ENCODE data around the gene LZTR1. TPM values are rescaled to one million over a fixed set of nuclear protein-coding genes. Genes with fewer than 3 reads are reported as not detected.

LZTR1 gene
- total and polyA plus RNA-seq, 10 of the 15 experiments (the other 5 are each of a cell fraction or from before 2014, with no cell fraction given) = 0.82 to 50.3 (median 19.3) TPM

DNA sequence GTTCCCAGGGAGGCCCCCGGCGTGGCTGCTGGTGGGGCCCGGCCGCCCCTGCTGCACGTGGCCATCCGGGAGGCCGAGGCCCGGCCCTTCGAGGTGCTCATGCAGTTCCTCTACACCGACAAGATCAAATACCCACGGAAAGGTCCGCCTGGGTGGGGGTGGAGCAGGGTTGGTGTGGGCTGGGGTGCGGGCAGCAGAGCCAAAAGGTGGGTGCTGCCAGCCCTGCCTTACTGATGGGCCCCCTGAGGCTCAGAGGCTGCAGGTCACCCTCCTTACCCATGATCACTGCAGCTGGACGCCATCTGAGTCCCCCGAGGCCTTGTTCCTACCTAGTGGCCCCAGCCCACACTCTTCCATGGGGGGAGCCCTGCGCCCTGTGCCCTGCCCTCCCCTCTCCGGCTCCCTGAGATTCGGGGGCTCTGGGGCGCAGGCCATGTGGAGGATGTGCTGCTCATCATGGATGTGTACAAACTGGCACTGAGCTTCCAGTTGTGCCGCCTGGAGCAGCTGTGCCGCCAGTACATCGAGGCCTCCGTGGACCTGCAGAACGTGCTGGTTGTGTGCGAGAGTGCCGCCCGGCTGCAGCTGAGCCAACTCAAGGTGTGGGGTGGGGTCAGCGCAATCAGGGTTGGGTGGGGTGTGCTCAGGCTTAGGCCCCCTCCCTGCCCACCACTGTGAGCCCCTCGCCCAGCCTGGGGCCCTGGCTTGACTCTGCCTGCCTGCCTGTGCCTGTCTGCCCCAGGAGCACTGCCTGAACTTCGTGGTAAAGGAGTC is 12.2 kb downstream of the LZTR1 start (continued):
- TF ChIP-seq, protein P1, sequence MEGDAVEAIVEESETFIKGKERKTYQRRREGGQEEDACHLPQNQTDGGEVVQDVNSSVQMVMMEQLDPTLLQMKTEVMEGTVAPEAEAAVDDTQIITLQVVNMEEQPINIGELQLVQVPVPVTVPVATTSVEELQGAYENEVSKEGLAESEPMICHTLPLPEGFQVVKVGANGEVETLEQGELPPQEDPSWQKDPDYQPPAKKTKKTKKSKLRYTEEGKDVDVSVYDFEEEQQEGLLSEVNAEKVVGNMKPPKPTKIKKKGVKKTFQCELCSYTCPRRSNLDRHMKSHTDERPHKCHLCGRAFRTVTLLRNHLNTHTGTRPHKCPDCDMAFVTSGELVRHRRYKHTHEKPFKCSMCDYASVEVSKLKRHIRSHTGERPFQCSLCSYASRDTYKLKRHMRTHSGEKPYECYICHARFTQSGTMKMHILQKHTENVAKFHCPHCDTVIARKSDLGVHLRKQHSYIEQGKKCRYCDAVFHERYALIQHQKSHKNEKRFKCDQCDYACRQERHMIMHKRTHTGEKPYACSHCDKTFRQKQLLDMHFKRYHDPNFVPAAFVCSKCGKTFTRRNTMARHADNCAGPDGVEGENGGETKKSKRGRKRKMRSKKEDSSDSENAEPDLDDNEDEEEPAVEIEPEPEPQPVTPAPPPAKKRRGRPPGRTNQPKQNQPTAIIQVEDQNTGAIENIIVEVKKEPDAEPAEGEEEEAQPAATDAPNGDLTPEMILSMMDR (IDR thresholded peaks at IDR 0.05 in 2 of 3, conservative IDR thresholded peaks at IDR 0.05 in 1 of 3; ENCODE audit: control insufficient read depth in 2 of 3, extremely low read depth in 1 of 3, insufficient read depth in 1 of 3, low read depth in 3 of 3, low read length in 3 of 3) = no peak

DNA sequence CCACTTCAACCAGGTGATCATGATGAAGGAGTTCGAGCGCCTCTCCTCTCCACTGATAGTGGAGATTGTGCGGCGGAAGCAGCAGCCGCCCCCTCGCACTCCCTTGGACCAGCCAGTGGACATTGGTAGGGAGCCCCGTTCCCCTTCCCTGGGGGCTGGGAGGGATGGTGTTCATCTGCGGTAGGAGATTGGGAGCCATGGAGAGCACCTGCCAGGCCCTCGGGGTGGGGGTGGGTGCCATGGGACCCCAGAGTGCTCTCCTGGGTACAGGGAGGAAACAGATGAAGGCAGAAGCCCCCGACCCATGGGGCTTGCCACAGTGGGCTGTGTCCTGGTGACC is 12.8 kb downstream of the LZTR1 start:
- Histone ChIP-seq H3K9ac (ENCODE audit: control insufficient read depth, insufficient read depth, low read length) (no peak overlapping the region), H3K4me3 (no peak overlapping the region), H3K9me3 (replicated peaks; ENCODE audit: control insufficient read depth, insufficient read depth, low read length) (no peaks in the 10 kb centered on the region), H3K27me3 (replicated peaks in 1 of 2; ENCODE audit: control insufficient read depth in 2 of 2, insufficient read depth in 2 of 2, low read length in 1 of 2) (no peaks in the 10 kb centered on the region), H2AFZ (ENCODE audit: control insufficient read depth, low read depth, low read length) (no peak overlapping the region), H4K20me1 (ENCODE audit: control insufficient read depth, insufficient read depth) (no peaks in the 10 kb centered on the region), H3K27ac (ENCODE audit: control insufficient read depth, insufficient read depth) (no peak overlapping the region), H3K4me1 (ENCODE audit: control insufficient read depth, insufficient read depth, low read length) (no peaks in the 10 kb centered on the region), H3K4me2 (ENCODE audit: control insufficient read depth, insufficient read depth) (no peak overlapping the region), H3K36me3 (ENCODE audit: control insufficient read depth in 2 of 2, insufficient read depth in 2 of 2, low read length in 1 of 2) (peaks cover 2 to 5% of the 10 kb centered on the region in 2 experiments; a peak in 2 of 4 replicates), H3K79me2 (ENCODE audit: control insufficient read depth, insufficient read depth, low read length) (no peaks in the 10 kb centered on the region)
- BruUV-seq (replicated peaks) = no TSS peak
- intact Hi-C loops (cut with micrococcal nuclease; ENCODE audit: unreplicated experiment) (no loop called here), in situ Hi-C loops (cut with MboI) (no loop called here)
- SMC1A ChIA-PET (ENCODE audit: uncharacterized antibody, unreplicated experiment) = no interaction called here
- CTCF ChIA-PET = no interaction called here
- RAD21 ChIA-PET (ENCODE audit: unreplicated experiment) = no interaction called here
- WGBS (ENCODE audit: insufficient coverage, insufficient replicate concordance, low lambda C conversion rate, missing lambda C conversion rate) = 82% methylated on average over 10 of the region's 10 CpGs
- no peak for ATAC-seq
- POLR2A ChIA-PET = no interaction called here
- FAIRE-seq = no peak
- no peak for DNase-seq (ENCODE audit: low read depth, low spot score)
- TF ChIP-seq SMARCA5 (IDR thresholded peaks at IDR 0.05) (no peak), EED (IDR thresholded peaks at IDR 0.05; ENCODE audit: low read depth) (no peak), MTA2 (IDR thresholded peaks at IDR 0.05; ENCODE audit: low read depth) (no peak), ZNF384 (IDR thresholded peaks at IDR 0.05; ENCODE audit: borderline replicate concordance, low read depth, low read length) (no peak)
- TF ChIP-seq, protein P2, sequence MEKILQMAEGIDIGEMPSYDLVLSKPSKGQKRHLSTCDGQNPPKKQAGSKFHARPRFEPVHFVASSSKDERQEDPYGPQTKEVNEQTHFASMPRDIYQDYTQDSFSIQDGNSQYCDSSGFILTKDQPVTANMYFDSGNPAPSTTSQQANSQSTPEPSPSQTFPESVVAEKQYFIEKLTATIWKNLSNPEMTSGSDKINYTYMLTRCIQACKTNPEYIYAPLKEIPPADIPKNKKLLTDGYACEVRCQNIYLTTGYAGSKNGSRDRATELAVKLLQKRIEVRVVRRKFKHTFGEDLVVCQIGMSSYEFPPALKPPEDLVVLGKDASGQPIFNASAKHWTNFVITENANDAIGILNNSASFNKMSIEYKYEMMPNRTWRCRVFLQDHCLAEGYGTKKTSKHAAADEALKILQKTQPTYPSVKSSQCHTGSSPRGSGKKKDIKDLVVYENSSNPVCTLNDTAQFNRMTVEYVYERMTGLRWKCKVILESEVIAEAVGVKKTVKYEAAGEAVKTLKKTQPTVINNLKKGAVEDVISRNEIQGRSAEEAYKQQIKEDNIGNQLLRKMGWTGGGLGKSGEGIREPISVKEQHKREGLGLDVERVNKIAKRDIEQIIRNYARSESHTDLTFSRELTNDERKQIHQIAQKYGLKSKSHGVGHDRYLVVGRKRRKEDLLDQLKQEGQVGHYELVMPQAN (conservative IDR thresholded peaks at IDR 0.05) = no peak
- TF ChIP-seq, protein P3, sequence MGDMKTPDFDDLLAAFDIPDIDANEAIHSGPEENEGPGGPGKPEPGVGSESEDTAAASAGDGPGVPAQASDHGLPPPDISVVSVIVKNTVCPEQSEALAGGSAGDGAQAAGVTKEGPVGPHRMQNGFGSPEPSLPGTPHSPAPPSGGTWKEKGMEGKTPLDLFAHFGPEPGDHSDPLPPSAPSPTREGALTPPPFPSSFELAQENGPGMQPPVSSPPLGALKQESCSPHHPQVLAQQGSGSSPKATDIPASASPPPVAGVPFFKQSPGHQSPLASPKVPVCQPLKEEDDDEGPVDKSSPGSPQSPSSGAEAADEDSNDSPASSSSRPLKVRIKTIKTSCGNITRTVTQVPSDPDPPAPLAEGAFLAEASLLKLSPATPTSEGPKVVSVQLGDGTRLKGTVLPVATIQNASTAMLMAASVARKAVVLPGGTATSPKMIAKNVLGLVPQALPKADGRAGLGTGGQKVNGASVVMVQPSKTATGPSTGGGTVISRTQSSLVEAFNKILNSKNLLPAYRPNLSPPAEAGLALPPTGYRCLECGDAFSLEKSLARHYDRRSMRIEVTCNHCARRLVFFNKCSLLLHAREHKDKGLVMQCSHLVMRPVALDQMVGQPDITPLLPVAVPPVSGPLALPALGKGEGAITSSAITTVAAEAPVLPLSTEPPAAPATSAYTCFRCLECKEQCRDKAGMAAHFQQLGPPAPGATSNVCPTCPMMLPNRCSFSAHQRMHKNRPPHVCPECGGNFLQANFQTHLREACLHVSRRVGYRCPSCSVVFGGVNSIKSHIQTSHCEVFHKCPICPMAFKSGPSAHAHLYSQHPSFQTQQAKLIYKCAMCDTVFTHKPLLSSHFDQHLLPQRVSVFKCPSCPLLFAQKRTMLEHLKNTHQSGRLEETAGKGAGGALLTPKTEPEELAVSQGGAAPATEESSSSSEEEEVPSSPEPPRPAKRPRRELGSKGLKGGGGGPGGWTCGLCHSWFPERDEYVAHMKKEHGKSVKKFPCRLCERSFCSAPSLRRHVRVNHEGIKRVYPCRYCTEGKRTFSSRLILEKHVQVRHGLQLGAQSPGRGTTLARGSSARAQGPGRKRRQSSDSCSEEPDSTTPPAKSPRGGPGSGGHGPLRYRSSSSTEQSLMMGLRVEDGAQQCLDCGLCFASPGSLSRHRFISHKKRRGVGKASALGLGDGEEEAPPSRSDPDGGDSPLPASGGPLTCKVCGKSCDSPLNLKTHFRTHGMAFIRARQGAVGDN (IDR thresholded peaks at IDR 0.05) = no peak
- TF ChIP-seq, protein P4, sequence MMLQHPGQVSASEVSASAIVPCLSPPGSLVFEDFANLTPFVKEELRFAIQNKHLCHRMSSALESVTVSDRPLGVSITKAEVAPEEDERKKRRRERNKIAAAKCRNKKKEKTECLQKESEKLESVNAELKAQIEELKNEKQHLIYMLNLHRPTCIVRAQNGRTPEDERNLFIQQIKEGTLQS (IDR thresholded peaks at IDR 0.05; ENCODE audit: borderline replicate concordance, extremely low read depth, low read depth, low read length) = no peak
- TF ChIP-seq, protein P5, sequence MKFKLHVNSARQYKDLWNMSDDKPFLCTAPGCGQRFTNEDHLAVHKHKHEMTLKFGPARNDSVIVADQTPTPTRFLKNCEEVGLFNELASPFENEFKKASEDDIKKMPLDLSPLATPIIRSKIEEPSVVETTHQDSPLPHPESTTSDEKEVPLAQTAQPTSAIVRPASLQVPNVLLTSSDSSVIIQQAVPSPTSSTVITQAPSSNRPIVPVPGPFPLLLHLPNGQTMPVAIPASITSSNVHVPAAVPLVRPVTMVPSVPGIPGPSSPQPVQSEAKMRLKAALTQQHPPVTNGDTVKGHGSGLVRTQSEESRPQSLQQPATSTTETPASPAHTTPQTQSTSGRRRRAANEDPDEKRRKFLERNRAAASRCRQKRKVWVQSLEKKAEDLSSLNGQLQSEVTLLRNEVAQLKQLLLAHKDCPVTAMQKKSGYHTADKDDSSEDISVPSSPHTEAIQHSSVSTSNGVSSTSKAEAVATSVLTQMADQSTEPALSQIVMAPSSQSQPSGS (IDR thresholded peaks at IDR 0.05; ENCODE audit: low read length) = no peak
